Measurements from ENCODE around the gene PCDHB10. TPM values are rescaled to one million over a fixed set of nuclear protein-coding genes. Genes with fewer than 3 reads are reported as not detected.
"Not testable (repeated sequence)": the region's sequence is repeated elsewhere in the genome, so short reads cannot be mapped to it uniquely, and the experiment has no call there.

Gene PCDHB10
- total RNA-seq = 0.13 and 0.26 TPM in 2 replicates

DNA sequence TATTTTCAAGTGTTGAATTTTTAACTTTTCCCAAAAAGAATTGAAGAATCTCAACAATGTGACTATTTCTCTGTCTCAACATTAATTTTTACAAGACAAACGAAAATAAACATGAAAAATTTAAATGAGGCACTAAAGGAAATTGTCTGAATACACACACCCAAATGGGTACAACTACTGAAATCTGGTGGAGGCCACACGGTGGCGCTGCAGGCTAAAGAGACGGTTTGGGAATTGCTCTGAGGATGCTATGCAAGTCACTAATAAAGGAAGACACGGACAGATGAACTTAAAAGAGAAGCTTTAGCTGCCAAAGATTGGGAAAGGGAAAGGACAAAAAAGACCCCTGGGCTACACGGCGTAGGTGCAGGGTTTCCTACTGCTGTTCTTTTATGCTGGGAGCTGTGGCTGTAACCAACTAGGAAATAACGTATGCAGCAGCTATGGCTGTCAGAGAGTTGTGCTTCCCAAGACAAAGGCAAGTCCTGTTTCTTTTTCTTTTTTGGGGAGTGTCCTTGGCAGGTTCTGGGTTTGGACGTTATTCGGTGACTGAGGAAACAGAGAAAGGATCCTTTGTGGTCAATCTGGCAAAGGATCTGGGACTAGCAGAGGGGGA, at the start of gene PCDHB10:
PCDHB10 (plus strand) TSS at position 244 of the 616 bp plus-strand sequence; CDS start at position 444, 200 bp downstream.
- H3K36me3 ChIP-seq (ENCODE audit: control insufficient read depth, insufficient read depth, low read length) = no peaks in the 10 kb centered on the region
- FAIRE-seq (no peak), DNase-seq (ENCODE audit: low read depth) (peak; percentile 12)
- H3K4me3 ChIP-seq (ENCODE audit: low read depth, low read length) = no peak within 1 kb of the TSS
- no peaks in the 10 kb centered on the region for H3K27me3 ChIP-seq (ENCODE audit: control insufficient read depth, insufficient read depth, low read length)
- TF ChIP-seq CTCF (IDR thresholded peaks at IDR 0.05; ENCODE audit: insufficient read depth, low read length, severe bottlenecking) = peak; percentile 31

DNA sequence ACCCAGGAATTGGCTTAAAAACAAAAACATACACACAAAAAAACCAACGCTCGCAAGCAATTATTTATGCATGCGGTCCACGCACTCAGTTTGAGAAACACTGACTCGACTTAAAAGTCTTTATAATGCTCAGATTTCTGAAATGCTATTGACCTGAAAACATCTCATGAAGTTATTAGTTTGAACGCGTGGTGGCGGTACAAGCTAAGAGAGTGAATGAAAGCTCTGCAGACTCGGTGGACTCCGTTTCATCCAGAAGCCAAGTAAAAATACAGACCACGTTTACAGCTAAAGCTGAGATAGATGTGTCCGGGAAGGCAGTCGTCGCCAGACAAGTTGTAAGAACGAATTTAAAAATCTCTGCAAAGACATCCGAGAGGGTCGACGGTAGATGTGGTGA, 42.3 kb upstream of the PCDHB10 start, which contains the start of gene PCDHB6:
PCDHB6 (plus strand) TSS at position 246 of the 400 bp plus-strand sequence. CDS start 201 bp downstream, outside the sequence.
- TF ChIP-seq CTCF (IDR thresholded peaks at IDR 0.05; ENCODE audit: insufficient read depth, low read length, severe bottlenecking) = no peak
- H3K4me3 ChIP-seq (ENCODE audit: low read depth, low read length) = no peak within 1 kb of the TSS
- DNase-seq (ENCODE audit: low read depth) (peak; percentile 13), FAIRE-seq (no peak)
- no peaks in the 10 kb centered on the region for H3K36me3 ChIP-seq (ENCODE audit: control insufficient read depth, insufficient read depth, low read length)
- no peaks in the 10 kb centered on the region for H3K27me3 ChIP-seq (ENCODE audit: control insufficient read depth, insufficient read depth, low read length)

GRCh38 chr5:141150224-141150992, 41.7 kb upstream of the PCDHB10 start:
- FAIRE-seq (no peak), DNase-seq (ENCODE audit: low read depth) (no peak)
- Histone ChIP-seq H3K27me3 (ENCODE audit: control insufficient read depth, insufficient read depth, low read length) (no peaks in the 10 kb centered on the region), H3K36me3 (ENCODE audit: control insufficient read depth, insufficient read depth, low read length) (no peaks in the 10 kb centered on the region), H3K4me3 (ENCODE audit: low read depth, low read length) (no peak overlapping the region)
- no peak for TF ChIP-seq CTCF (IDR thresholded peaks at IDR 0.05; ENCODE audit: insufficient read depth, low read length, severe bottlenecking)

- FAIRE-seq (no peak), DNase-seq (ENCODE audit: low read depth) (no peak)
- Histone ChIP-seq H3K27me3 (ENCODE audit: control insufficient read depth, insufficient read depth, low read length) (no peaks in the 10 kb centered on the region), H3K36me3 (ENCODE audit: control insufficient read depth, insufficient read depth, low read length) (no peaks in the 10 kb centered on the region), H3K4me3 (ENCODE audit: low read depth, low read length) (no peak overlapping the region)
- TF ChIP-seq CTCF (IDR thresholded peaks at IDR 0.05; ENCODE audit: insufficient read depth, low read length, severe bottlenecking) = no peak
Observed at GRCh38 chr5:141150993-141151325, 41.2 kb upstream of the PCDHB10 start.

DNA sequence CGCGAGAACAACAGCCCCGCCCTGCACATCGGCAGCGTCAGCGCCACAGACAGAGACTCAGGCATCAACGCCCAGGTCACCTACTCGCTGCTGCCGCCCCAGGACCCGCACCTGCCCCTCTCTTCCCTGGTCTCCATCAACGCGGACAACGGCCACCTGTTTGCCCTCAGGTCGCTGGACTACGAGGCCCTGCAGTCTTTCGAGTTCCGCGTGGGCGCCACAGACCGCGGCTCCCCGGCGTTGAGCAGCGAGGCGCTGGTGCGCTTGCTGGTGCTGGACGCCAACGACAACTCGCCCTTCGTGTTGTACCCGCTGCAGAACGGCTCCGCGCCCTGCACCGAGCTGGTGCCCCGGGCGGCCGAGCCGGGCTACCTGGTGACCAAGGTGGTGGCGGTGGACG, 40.5 kb upstream of the PCDHB10 start:
- H3K4me3 ChIP-seq (ENCODE audit: low read depth, low read length); FAIRE-seq; DNase-seq (ENCODE audit: low read depth); H3K36me3 ChIP-seq (ENCODE audit: control insufficient read depth, insufficient read depth, low read length); H3K27me3 ChIP-seq (ENCODE audit: control insufficient read depth, insufficient read depth, low read length): not testable (repeated sequence)

GRCh38 chr5:141152096-141152495, 40.1 kb upstream of the PCDHB10 start:
- not testable (repeated sequence) for DNase-seq (ENCODE audit: low read depth); FAIRE-seq

More at GRCh38 chr5:141152096-141152495, 40.1 kb upstream of the PCDHB10 start:
- not testable (repeated sequence) for H3K36me3 ChIP-seq (ENCODE audit: control insufficient read depth, insufficient read depth, low read length); H3K27me3 ChIP-seq (ENCODE audit: control insufficient read depth, insufficient read depth, low read length); H3K4me3 ChIP-seq (ENCODE audit: low read depth, low read length)

Data from bronchial epithelial cell (primary cell).